ENCODE measurements around the gene CFAP221. TPM values are rescaled to one million over a fixed set of nuclear protein-coding genes. Genes with fewer than 3 reads are reported as not detected.

CFAP221 gene
- total RNA-seq, 1 donor from 2014 or later: 2.3 TPM

DNA sequence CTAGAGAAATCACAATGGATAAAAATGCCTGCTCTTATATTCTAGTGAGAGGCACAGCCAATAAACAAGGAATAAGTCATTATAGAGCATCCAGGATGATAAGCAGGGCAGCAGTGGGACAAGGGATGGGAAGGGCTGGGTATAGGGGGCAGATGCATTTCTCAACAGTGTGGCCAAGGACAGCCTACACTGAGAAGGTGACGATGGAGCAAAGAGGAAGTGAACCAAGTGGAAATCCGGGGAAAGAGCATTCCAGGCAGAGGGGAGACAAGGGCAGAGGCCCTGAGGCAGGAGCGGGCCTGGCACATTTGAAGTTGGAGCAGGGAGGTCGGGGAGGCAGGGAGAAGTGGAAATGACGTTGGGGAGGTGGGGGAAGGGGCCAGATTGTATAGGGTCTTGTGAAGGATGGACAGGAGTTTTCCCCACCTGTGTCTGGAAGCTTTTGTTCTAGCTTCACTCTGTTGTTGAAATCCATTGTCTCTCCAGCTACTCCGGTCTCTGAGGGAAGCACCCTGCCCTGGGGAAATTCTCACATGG is 152.3 kb downstream of the CFAP221 start:
- no peak for DNase-seq (ENCODE audit: low spot score)

DNA sequence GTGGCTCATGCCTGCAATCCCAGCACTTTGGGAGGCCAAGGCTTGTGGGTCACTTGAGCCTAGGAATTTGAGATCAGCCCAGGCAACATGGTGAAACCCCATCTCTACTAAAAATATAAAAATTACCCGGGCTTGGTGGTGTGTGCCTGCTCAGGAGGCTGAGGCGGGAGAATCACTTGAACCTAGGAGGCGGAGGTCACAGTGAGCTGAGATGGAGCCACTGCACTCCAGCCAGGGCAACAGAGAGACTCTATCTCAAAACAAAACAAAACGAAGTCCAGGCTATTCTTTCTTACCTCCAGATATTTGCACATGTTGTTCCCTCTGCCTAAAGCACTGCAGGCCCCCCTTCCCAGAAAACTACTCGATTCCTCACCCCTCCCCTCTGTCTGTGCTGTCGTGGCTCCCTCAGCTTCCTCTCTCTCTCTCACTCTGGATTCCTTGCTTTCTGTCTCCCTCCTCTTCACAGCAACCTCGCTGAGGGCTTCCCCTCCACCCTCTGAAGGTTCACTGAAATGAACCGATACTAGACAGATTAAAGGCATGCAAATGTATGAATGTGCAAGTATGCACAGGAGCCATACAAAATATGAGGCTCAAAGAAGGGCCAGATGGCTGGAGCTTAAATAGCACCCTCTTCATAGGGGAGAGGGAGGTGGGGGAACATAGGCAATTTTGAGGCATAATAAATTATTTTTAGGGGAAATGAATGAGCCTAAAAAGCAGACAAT is 153.2 kb downstream of the CFAP221 start:
- DNase-seq (ENCODE audit: low spot score): no peak

DNA sequence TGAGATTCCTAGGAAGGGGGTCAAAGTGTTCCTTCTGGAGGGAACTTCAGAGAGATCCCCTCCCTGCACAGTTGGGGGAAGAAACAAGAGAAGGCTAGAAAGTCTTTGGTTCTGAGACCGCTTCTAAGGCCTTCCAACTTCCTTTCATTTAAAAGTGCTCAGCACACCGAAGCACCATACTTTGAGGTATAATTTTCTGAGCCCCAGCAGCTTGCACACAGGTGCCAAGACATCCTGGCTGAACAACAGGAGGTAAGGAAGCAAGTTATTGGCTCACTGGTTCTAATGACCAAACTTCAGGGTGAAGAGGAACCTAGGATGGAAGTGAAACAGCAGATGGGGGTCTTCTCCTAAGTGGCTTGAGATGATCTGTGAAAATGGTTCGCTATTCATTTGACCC is 154.0 kb downstream of the CFAP221 start:
- no peak for DNase-seq (ENCODE audit: low spot score)

DNA sequence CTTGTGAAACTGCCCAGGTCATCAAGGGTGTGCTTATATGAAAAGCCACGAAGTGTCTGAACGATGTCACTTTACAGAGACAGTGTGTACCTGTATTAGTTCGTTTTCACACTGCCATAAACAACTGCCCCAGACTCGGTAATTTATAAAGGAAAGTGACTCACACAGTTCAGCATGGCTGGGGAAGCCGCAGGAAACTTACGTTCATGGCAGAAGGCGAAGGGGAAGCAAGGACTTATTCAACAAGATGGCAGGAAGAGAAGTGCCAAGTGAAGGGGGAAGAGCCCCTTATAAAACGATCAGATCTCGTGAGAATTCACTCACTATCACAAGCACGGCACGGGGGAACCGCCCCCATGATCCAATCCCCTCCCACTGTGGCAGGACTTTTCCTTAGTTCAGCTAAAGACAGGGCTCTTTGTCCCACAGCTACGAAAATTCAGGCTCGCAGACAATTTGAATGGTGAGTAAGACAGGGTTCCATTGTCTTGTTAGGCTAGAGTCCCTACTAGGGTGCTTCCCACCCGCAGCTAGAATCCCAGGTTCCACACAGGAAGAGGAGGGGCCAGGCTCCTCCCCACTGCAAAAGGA is 154.9 kb downstream of the CFAP221 start:
- no peak for DNase-seq (ENCODE audit: low spot score)

DNA sequence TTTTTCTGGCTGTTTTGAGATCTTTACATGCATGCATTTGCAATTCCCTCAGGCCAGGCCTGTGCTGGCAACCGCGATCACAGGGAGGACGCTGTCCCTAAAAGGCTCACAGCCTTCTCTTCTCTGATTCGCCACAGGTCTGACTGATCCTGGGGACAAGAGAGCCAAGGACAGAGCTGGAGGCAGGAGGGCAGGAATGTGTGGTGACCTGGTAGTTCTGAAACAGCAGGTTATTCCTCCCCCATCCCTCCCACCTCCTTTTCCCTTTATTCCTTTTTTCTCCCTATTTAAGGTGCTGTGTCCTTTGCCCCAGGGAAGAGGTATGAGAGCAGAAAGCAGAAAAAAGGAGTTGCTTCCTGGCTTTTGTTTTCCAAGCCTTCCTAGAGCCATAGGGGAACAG is 156.6 kb downstream of the CFAP221 start:
- DNase-seq (ENCODE audit: low spot score): no peak

DNA sequence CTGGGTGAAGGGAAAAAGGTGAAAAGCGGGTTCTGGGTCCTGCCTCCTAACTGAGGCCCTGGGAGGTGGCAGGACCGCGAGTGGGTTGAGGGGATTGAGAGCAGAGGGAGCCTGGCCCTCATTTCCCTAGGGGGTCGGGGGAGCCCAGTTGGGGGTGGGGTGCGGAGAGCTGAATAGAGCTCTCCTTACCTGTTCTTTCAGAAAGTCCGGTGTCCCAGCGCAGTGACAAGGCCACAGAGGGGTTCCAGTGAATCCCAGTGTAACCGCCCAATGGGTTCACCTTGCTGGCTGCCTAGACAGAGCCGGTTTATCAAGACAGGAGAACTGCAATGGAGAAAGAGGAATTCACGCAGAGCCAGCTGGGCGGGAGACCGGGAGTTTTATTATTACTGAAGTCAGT is 157.1 kb downstream of the CFAP221 start:
- DNase-seq (ENCODE audit: low spot score): no peak

DNA sequence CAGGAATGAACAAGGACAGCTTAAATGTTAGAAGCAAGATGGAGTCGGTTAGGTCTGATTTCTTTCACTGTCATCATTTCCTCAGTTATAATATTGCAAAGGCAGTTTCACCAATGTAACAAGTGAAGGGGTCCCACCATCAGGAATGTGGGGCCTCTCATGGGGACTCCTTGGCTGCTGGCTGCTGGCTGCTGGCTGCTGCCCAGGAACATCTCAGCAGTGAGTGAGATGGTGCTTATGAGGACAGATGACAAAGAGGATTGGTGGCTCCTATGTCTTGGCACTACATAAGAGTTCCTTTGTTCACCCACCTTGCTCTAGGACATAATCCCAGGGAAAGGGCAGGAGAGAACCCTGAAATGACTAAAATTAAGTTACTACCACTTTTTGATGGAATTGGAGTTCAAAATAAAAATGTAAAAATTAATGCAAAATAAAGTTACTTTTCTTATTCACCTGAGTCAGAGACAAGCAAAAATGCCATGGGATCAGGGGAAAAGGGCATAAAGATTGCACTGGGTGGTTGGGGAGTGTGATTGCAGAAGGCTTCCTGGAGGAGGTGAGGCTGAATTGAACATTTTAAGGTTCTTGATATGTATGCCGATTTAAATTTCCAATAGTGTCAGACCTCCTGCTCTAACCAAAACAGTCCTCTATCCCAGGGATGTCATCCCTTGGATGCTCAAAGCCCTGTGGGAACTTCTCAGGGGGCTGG is 158.1 kb downstream of the CFAP221 start:
- DNase-seq (ENCODE audit: low spot score): no peak

DNA sequence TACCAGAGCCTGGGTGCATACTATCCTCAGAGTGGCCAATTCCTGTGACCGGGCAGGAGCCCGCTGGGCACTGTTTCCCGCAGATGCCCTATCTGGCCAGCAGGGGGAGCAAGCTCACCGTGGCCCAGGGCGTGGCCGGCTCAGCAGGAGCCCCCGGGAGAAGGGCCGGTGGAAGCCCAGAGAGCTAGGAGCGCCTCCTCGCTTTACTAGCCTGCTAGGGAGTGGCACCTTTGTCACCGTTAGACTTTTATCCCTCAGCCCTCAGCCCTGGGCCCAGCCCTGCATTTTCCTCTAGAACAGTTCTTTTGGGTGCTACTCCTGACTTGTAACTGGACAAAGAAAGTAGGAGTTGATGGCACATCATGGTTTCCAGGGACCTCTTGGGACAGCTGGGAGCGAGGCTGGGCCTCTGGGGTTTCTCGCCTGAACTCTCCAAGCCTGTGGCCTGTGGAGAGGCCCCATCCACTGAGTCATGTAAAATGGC is 158.7 kb downstream of the CFAP221 start:
- DNase-seq (ENCODE audit: low spot score): no peak

DNA sequence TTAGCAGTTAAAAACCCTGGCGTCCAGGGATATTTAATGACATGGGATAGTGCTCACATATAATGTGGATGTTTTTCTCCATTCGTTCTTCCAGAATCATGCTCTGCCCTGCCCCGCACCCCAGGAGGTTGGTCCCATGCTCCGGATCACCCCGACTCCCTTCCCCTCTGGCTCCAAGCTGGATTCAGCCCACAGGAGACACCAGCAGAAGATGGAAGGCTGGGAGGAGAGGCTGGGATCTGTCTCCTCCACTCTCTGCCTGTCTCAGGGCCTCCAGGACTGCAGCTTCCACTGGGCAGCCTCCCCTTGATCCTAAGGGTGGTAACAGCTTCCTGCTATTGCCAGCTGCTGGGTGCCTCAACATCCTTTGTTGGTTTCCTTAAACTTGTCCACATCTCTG is 159.3 kb downstream of the CFAP221 start:
- DNase-seq (ENCODE audit: low spot score): no peak

DNA sequence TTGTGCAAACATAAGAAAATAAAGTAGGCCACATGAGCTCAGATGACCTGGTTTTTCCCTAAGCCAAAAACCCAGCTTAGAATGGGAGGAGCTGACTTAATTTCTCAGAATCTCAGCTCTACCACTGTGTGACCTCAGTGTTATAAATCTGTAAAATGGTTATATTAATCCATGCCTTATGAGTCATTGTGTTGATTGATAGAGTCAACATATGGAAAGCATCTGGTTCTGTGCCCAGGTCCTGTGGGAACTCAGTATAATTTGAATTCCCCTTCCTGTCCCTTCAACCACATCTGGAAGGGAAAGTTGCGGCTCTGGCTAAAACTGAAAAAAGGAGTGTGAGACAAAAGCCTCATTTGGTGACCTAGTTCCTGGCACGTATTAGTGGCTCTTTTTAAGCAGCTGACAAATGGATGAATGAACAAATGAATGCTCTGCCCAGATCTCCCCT is 160.4 kb downstream of the CFAP221 start:
- DNase-seq (ENCODE audit: low spot score): no peak

DNA sequence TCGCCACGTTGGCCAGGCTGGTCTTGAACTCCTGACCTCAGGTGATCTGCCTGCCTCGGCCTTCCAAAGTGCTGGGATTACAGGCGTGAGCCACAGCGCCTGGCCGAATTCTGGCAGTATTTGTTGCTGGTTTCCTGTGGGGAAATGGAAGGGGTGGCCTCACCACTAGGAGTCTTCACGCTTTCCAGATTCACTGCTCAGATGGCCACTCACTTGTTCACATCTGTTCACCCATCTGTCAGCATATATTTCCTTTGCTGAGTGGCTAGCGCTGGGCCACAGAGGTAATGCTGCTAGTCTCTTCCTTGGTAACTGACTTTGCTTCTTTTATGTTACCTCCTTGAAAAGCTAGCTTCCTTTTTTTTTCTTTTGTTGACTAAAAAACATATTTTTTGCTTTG is 162.0 kb downstream of the CFAP221 start:
- DNase-seq (ENCODE audit: low spot score): no peak

Other genes with a start within 250 kb of the CFAP221 start
- 12.5 TPM for gene C2orf76, start 177.6 kb upstream of the CFAP221 start, total RNA-seq
- gene DBI, start 177.5 kb upstream of the CFAP221 start, total RNA-seq: 268 TPM
- 56.4 TPM for gene TMEM37, start 112.6 kb upstream of the CFAP221 start, total RNA-seq
- gene SCTR, start 20.0 kb upstream of the CFAP221 start, total RNA-seq: not detected
- gene TMEM177, start 134.8 kb downstream of the CFAP221 start, total RNA-seq: 6.1 TPM
- 45.9 TPM for gene PTPN4, start 215.5 kb downstream of the CFAP221 start, total RNA-seq

Data from mesenteric fat pad (tissue), 1 donor.